GM18867 (cell line): Measurements from ENCODE around the gene KRTAP22-2.

ENCODE experiments used
- ATAC-seq: cut with Tn5 transposase; IDR thresholded peaks from one replicate; pipeline ENCODE4 v1.9.1; 2021; ENCODE audit warnings: mild to moderate bottlenecking, moderate library complexity; ENCODE audit not compliant: unreplicated experiment

KRTAP22-2 gene

GRCh38 chr21:30563630-30564029 is 26.6 kb downstream of the KRTAP22-2 start:
- no peak for ATAC-seq

GRCh38 chr21:30563072-30563471 is 27.1 kb downstream of the KRTAP22-2 start:
- no peak for ATAC-seq

GRCh38 chr21:30561957-30562356 is 28.2 kb downstream of the KRTAP22-2 start:
- ATAC-seq, result no peak

DNA sequence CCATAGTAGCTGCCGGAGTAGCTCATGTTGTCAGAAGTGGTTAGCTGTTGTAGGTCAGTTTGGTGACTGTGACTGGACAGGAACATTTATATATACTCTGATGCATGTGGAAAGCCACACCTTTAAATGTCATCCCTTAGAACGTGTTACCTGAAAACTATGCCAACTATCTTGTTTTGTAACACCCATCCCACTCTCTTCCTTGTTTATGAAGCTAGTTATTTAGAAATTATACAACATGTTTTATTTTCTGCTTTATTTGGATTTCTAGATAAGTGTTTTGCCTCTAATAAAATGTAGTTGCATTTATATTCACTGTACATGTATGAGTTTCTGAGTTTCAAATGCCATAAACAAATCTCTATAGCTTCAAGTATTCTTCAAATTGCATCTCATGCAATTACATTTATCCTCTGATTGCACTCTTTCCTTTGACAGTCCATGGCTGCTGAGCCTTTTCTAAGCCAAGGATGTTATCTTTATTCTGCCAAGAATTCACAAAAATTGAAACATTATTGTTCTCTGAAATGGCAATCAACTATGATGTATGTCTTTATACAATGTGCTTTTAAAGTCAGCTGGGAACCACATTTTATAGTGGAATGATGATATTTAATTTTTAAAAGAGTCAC is 28.8 kb downstream of the KRTAP22-2 start, which contains the start of gene KRTAP19-7:
KRTAP19-7 (minus strand) TSS at position 51 of the 632 bp plus-strand sequence; CDS start at position 26, 25 bp downstream.
- no peak for ATAC-seq

DNA sequence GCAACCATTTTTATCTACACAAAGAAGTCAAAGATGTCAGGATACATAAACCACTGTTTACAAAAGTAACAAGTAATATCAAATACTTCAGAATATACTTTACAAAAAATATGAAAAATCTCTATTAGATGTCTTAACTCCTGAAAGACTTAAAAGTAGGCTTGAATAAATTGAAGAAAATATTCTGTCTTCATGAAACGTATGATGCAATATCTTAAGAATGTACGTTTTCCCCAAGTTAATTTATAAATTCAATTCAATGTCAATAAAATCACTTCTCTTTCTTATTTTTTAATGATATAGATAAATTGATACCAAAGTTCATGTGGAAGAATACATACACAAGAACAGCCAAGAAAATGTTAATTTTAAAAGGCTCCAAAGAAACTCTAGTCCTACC is 35.1 kb downstream of the KRTAP22-2 start:
- no peak for ATAC-seq

DNA sequence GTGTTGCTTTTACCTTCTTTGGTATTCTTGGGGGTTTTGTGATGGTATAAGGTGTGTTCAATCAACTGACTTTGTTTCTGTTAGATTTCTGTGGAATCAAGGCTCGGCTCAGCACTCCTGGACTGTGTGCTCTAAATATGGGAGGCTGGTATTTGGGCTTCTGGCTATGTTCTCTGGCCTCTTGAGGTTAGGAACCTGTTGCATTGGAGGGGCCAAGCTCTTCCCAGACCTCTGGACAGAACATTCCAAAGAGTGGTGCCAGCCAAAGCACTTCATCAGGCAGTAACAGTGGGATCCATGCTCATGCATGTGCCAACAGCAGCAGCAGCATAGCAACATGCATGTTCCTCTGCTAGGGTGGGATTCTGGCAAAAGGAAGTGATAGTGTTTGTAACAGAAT is 37.4 kb downstream of the KRTAP22-2 start:
- no peak for ATAC-seq

- no peak for ATAC-seq
Observed at GRCh38 chr21:30541764-30542163, 48.4 kb downstream of the KRTAP22-2 start, which contains the start of gene KRTAP19-6. Gene KRTAP19-6 (minus strand): TSS chr21:30541864. CDS start chr21:30541833, 31 bp downstream.
